CD14-positive monocyte (primary cell): Measurements from ENCODE around the gene DMBX1. TPM values are rescaled to one million over a fixed set of nuclear protein-coding genes. Genes with fewer than 3 reads are reported as not detected.

Experiments
- DNase-seq, 3 donors: peaks; one replicate each; pipeline ENCODE4 v3.0.0-alpha.2; 2011 to 2022
- H2AFZ ChIP-seq: 2 replicates; pipeline ENCODE4 v1.6.0; 2012; ENCODE audit warnings: mild to moderate bottlenecking, low read depth, low read length, inconsistent platforms; ENCODE audit not compliant: insufficient read depth, poor library complexity, severe bottlenecking
- H3K27ac ChIP-seq, 2 donors: 1 replicate in 1 of 2; 2 replicates in 1 of 2; pipeline ENCODE4 v1.5.1; 2012 to 2013; ENCODE audit warnings: low read length in 2 of 2, control low read depth in 1 of 2, inconsistent platforms in 1 of 2, low read depth in 1 of 2, mild to moderate bottlenecking in 1 of 2
- H3K27me3 ChIP-seq, 2 donors: one replicate each; pipeline versions ENCODE4 v1.6.0 to v1.6.1; 2011 to 2013; ENCODE audit warnings: low read length in 2 of 2; ENCODE audit not compliant: control insufficient read depth in 2 of 2, insufficient read depth in 2 of 2
- H3K36me3 ChIP-seq, 2 donors: replicated peaks in 1 of 2; 1 replicate in 1 of 2; 2 replicates in 1 of 2; pipeline versions ENCODE4 v1.5.1 to v1.6.1; 2012 to 2013; ENCODE audit warnings: low read length in 2 of 2, control low read depth in 1 of 2, inconsistent platforms in 1 of 2, mild to moderate bottlenecking in 1 of 2; ENCODE audit not compliant: insufficient read depth in 2 of 2, control insufficient read depth in 1 of 2
- H3K4me1 ChIP-seq, 2 donors: 1 replicate in 1 of 2; 2 replicates in 1 of 2; pipeline versions ENCODE4 v1.5.1 to v1.6.1; 2012 to 2013; ENCODE audit warnings: low read length in 2 of 2, control low read depth in 1 of 2, inconsistent platforms in 1 of 2, mild to moderate bottlenecking in 1 of 2, moderate library complexity in 1 of 2; ENCODE audit not compliant: insufficient read depth in 2 of 2, control insufficient read depth in 1 of 2
- H3K4me2 ChIP-seq: replicated peaks from 2 replicates; pipeline ENCODE3; 2012; ENCODE audit warnings: low read length, moderate library complexity, mild to moderate bottlenecking; ENCODE audit not compliant: poor library complexity, severe bottlenecking; ENCODE audit errors: extremely low read depth
- H3K4me3 ChIP-seq, 3 experiments: fragments of 200-600 bp in 1 of 3; sonication (generic) in 1 of 3; replicated peaks in 1 of 3; 1 replicate in 2 of 3; 2 replicates in 1 of 3; pipeline ENCODE4 v1.5.1; 2011 to 2013; ENCODE audit warnings: low read length in 3 of 3, mild to moderate bottlenecking in 3 of 3, control low read depth in 2 of 3, low read depth in 2 of 3, inconsistent platforms in 1 of 3, moderate library complexity in 1 of 3
- H3K79me2 ChIP-seq: 2 replicates; pipeline ENCODE4 v1.6.0; 2012; ENCODE audit warnings: mild to moderate bottlenecking, control low read depth, inconsistent platforms, low read length, moderate library complexity; ENCODE audit not compliant: insufficient read depth
- H3K9ac ChIP-seq: 2 replicates; pipeline ENCODE4 v1.6.0; 2017; ENCODE audit warnings: low read length, mild to moderate bottlenecking; ENCODE audit not compliant: insufficient read depth, poor library complexity, severe bottlenecking
- H3K9me3 ChIP-seq, 2 donors: replicated peaks in 1 of 2; 1 replicate in 1 of 2; 2 replicates in 1 of 2; pipeline versions ENCODE4 v1.5.1 to v1.6.1; 2012 to 2013; ENCODE audit warnings: low read length in 2 of 2, control low read depth in 1 of 2; ENCODE audit not compliant: control insufficient read depth in 1 of 2, insufficient read depth in 1 of 2
- H4K20me1 ChIP-seq: 2 replicates; pipeline ENCODE4 v1.6.0; 2012; ENCODE audit warnings: mild to moderate bottlenecking, low read length, control low read depth, moderate library complexity; ENCODE audit not compliant: insufficient read depth
- H3K27ac Mint-ChIP-seq, 7 donors: one replicate each; pipeline ENCODE4 v1.8.0; 2020; ENCODE audit warnings: mild to moderate bottlenecking in 7 of 7, mixed read lengths in 7 of 7, moderate library complexity in 6 of 7, inconsistent platforms in 2 of 7
- H3K27me3 Mint-ChIP-seq, 3 donors: one replicate each; pipeline ENCODE4 v1.8.0; 2021 to 2022; ENCODE audit warnings: low read depth in 3 of 3, mild to moderate bottlenecking in 3 of 3, mixed read lengths in 3 of 3, moderate library complexity in 3 of 3, inconsistent platforms in 1 of 3
- H3K36me3 Mint-ChIP-seq, 2 donors: one replicate each; pipeline ENCODE4 v1.8.0; 2020; ENCODE audit warnings: mixed read lengths in 2 of 2, inconsistent platforms in 1 of 2, mild to moderate bottlenecking in 1 of 2
- H3K4me1 Mint-ChIP-seq: one replicate; pipeline ENCODE4 v1.8.0; 2020; ENCODE audit warnings: mild to moderate bottlenecking, mixed read lengths
- H3K4me3 Mint-ChIP-seq, 2 donors: one replicate each; pipeline ENCODE4 v1.8.0; 2020; ENCODE audit warnings: mild to moderate bottlenecking in 2 of 2, mixed read lengths in 2 of 2, moderate library complexity in 1 of 2
- H3K9me3 Mint-ChIP-seq, 7 donors: one replicate each; pipeline ENCODE4 v1.8.0; 2020 to 2022; ENCODE audit warnings: mixed read lengths in 7 of 7, mild to moderate bottlenecking in 6 of 7, moderate library complexity in 6 of 7, inconsistent platforms in 2 of 7
- CTCF ChIP-seq: fragments of 200-600 bp; IDR thresholded peaks from one replicate; pipeline ENCODE4 v1.8.0; 2022; ENCODE audit warnings: antibody characterized with exemption, mild to moderate bottlenecking
- WGBS: methylation state at CpG from one replicate; pipeline ENCODE4 v1.1.5; 2013; ENCODE audit warnings: missing lambda C conversion rate; ENCODE audit not compliant: insufficient coverage; 5-methylcytosine and 5-hydroxymethylcytosine counted together
- intact Hi-C, 2 donors: fragments of 100-400 bp; cut with micrococcal nuclease; formaldehyde crosslinking; loops; one replicate each; pipeline versions ENCODE4 v1.15.0 to v1.15.1; 2023
- polyA plus RNA-seq, 3 donors: library from polyadenylated mRNA; depleted of rRNA in 1 of 3; unstranded in 2 of 3; stranded (reverse) in 1 of 3; fragments of 300-500 nt in 2 of 3; fragments of >200 nt in 1 of 3; fragmentation: Illumina TruSeq in 2 of 3; gene quantifications; 1 replicate in 2 of 3; 2 replicates in 1 of 3; pipeline ENCODE4 v1.2.3, GENCODE V29; 2012 to 2021

Gene DMBX1
- polyA plus RNA-seq, 3 donors = not detected

GRCh38 chr1:46453449-46453848, 36.2 kb upstream of the DMBX1 start:
- Histone ChIP-seq H3K27me3 (peaks cover 22 to 56% of the 10 kb centered on the region in 2 donors), H3K4me1 (peaks cover 3% of the 10 kb centered on the region in 2 donors), H3K4me2 (no peak overlapping the region), H4K20me1 (no peaks in the 10 kb centered on the region), H2AFZ (no peak overlapping the region), H3K27ac (no peak overlapping the region), H3K9ac (no peak overlapping the region), H3K79me2 (no peaks in the 10 kb centered on the region), H3K4me3 (no peak overlapping the region), H3K9me3 (peaks cover 0 to 7% of the 10 kb centered on the region in 2 donors), H3K36me3 (no peaks in the 10 kb centered on the region)
- DNase-seq = no peak
- Mint-ChIP-seq H3K36me3 (peaks cover 0 to 4% of the 10 kb centered on the region in 2 donors), H3K27me3 (peaks cover 39 to 66% (median 42%) of the 10 kb centered on the region in 3 donors), H3K27ac (no peak overlapping the region), H3K4me3 (no peak overlapping the region), H3K9me3 (peaks cover 0 to 3% (median 0%) of the 10 kb centered on the region in 7 donors), H3K4me1 (peaks cover 4% of the 10 kb centered on the region)
- intact Hi-C loops = no loop called here
- WGBS = 67% methylated on average over 4 of the region's 4 CpGs
- no peak for TF ChIP-seq CTCF

- WGBS = 95% methylated on average over 21 of the region's 27 CpGs
- Histone ChIP-seq H2AFZ (no peak overlapping the region), H3K9ac (no peak overlapping the region), H4K20me1 (no peaks in the 10 kb centered on the region), H3K4me1 (no peaks in the 10 kb centered on the region), H3K4me2 (no peak overlapping the region), H3K36me3 (no peaks in the 10 kb centered on the region), H3K79me2 (no peaks in the 10 kb centered on the region), H3K27me3 (peaks cover 3 to 39% of the 10 kb centered on the region in 2 donors), H3K9me3 (no peaks in the 10 kb centered on the region), H3K27ac (no peak overlapping the region), H3K4me3 (no peak overlapping the region)
- Mint-ChIP-seq H3K36me3 (no peaks in the 10 kb centered on the region), H3K27ac (no peak overlapping the region), H3K4me3 (no peak overlapping the region), H3K4me1 (no peaks in the 10 kb centered on the region), H3K27me3 (peaks cover 19 to 64% (median 29%) of the 10 kb centered on the region in 3 donors), H3K9me3 (no peaks in the 10 kb centered on the region)
- TF ChIP-seq CTCF = no peak
- intact Hi-C loops = no loop called here
- no peak for DNase-seq
Measured at GRCh38 chr1:46455951-46456350, 33.7 kb upstream of the DMBX1 start.
